Pancreas (tissue), 10 donors: ENCODE results near the gene TENT5C. TPM values are rescaled to one million over a fixed set of nuclear protein-coding genes. Genes with fewer than 3 reads are reported as not detected.

ENCODE experiments used
- ATAC-seq, 4 donors: fragments of 200-7000 bp; cut with Tn5 transposase; one replicate each; pipeline versions ENCODE4 v1.8.0 to v1.9.1; 2020; ENCODE audit warnings: mild to moderate bottlenecking in 4 of 4, moderate library complexity in 4 of 4
- DNase-seq, 6 donors: peaks; one replicate each; pipeline ENCODE4 v3.0.0-alpha.2; 2020
- FAIRE-seq: peaks from 2 replicates; lab custom pipeline; 2012; peaks lifted over from hg19 to GRCh38; lab: Jason Lieb, UNC
- H3K27ac ChIP-seq, 4 donors: fragments of 200-600 bp; sonication (generic); 1 replicate in 3 of 4; 2 replicates in 1 of 4; pipeline versions ENCODE4 v1.5.0 to v1.8.0; 2020
- H3K27me3 ChIP-seq, 4 donors: fragments of 200-600 bp; one replicate each; pipeline ENCODE4 v1.8.0; 2021
- H3K36me3 ChIP-seq, 3 donors: fragments of 200-600 bp; sonication (generic) in 1 of 3; one replicate each; pipeline versions ENCODE4 v1.5.0 to v1.8.0; 2020 to 2021
- H3K4me1 ChIP-seq, 3 donors: fragments of 200-600 bp; one replicate each; pipeline ENCODE4 v1.8.0; 2021
- H3K4me3 ChIP-seq, 4 donors: fragments of 200-600 bp; sonication (generic) in 2 of 4; one replicate each; pipeline versions ENCODE4 v1.5.0 to v1.8.0; 2020 to 2021
- H3K9me3 ChIP-seq, 4 donors: fragments of 200-600 bp; one replicate each; pipeline ENCODE4 v1.8.0; 2021
- WGBS, 2 donors: extraction: QIAGEN DNeasy Blood & Tissue Kit; methylation state at CpG; one replicate each; pipeline ENCODE4 v1.1.7; 2013; 5-methylcytosine and 5-hydroxymethylcytosine counted together
- intact Hi-C, 3 donors: fragments of 100-400 bp; cut with DNase I; formaldehyde crosslinking; loops; one replicate each; pipeline versions ENCODE4 v1.11.1 to v1.14.2; 2022
- polyA plus RNA-seq, 2 donors: library from polyadenylated mRNA; stranded (reverse); fragments of 200-250 nt; gene quantifications; one replicate each; pipeline ENCODE4 v1.2.3, GENCODE V29; 2013
- total RNA-seq, 6 donors: library from RNA; stranded (reverse); fragmentation: NEBNext Ultra II Directional in 4 of 6; extraction: Animal tissue kit (Norgen Biotek cat#: 25700) in 4 of 6; gene quantifications; one replicate each; pipeline versions ENCODE4 v1.2.1 to v1.2.4, GENCODE V29; 2021 to 2023
- TF ChIP-seq, protein P1 (sequence below), 4 donors: fragments of 200-600 bp; sonication (generic) in 3 of 4; IDR thresholded peaks; one replicate each; pipeline versions ENCODE4 v1.5.0 to v1.8.0; 2021; ENCODE audit warnings: antibody characterized with exemption in 4 of 4
- donor health status: healthy with polysubstance abuse.
- donor health status: DM: no; HTN: no; CAD: no; lungs with moderate emphysema.
- donor health status: DM: no; HTN: no; CAD: no.
- donor health status: control.
- donor health status: control.
- donor health status: Bipolar disorder and iron deficiency.
- donor health status: DM: yes; HTN: yes; CAD: no.
- donor health status: DM: no; HTN: no; CAD: no.
- donor health status: DM: no; HTN: no; CAD: no.
- donor health status: DM: yes; HTN: yes; CAD: no.

TENT5C gene
- total and polyA plus RNA-seq, 8 donors = 6.7 to 68.1 (median 31.5) TPM

DNA sequence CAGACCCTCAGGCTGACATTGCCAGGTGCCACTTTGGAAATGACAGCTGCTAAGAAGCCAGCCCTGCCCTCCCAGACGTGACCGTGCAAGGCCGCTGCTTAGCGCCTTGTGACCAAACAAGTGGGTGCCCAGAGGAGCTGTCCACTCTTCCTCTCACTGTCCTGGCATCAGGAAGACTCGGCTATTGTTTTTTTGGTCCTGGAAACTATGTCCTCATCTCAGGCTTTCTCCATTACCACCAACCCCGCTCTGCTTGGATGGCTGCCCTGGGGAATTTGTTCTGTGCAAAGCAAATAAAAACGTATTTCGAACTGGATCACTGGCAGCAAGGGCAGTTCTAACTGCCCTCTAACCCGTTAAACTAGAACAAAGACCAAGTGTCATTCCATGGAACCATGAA lies 13.7 kb upstream of the TENT5C start:
- no peak for FAIRE-seq
- TF ChIP-seq, protein P1, sequence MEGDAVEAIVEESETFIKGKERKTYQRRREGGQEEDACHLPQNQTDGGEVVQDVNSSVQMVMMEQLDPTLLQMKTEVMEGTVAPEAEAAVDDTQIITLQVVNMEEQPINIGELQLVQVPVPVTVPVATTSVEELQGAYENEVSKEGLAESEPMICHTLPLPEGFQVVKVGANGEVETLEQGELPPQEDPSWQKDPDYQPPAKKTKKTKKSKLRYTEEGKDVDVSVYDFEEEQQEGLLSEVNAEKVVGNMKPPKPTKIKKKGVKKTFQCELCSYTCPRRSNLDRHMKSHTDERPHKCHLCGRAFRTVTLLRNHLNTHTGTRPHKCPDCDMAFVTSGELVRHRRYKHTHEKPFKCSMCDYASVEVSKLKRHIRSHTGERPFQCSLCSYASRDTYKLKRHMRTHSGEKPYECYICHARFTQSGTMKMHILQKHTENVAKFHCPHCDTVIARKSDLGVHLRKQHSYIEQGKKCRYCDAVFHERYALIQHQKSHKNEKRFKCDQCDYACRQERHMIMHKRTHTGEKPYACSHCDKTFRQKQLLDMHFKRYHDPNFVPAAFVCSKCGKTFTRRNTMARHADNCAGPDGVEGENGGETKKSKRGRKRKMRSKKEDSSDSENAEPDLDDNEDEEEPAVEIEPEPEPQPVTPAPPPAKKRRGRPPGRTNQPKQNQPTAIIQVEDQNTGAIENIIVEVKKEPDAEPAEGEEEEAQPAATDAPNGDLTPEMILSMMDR (IDR thresholded peaks at IDR 0.05) = no peak
- 22 to 27% methylated on average over 9 of the region's 9 CpGs for WGBS, 2 donors
- Histone ChIP-seq H3K4me1 (peaks cover 36 to 40% (median 38%) of the 10 kb centered on the region in 3 donors), H3K27ac (peak overlapping the region; percentile 65 to 82 (median 68)), H3K27me3 (no peaks in the 10 kb centered on the region), H3K36me3 (no peaks in the 10 kb centered on the region), H3K9me3 (no peaks in the 10 kb centered on the region), H3K4me3 (no peak overlapping the region)
- ATAC-seq = peak; percentile 23 to 51 (median 44)
- intact Hi-C loops = loop anchor here in 1 of 3 donors (10.0 kb wide), 1 partner anchor 57 kb away; no protein-coding TSS in a partner anchor
- peak in 4 of 6 donors; percentile 62 to 77 (median 70) for DNase-seq

- H3K27me3 ChIP-seq = no peaks in the 10 kb centered on the region
- H3K4me3 ChIP-seq = no peak overlapping the region
- TF ChIP-seq, protein P1 (IDR thresholded peaks at IDR 0.05) = no peak
- intact Hi-C loops = loop anchor here in 1 of 3 donors (10.0 kb wide), 1 partner anchor 60 kb away; no protein-coding TSS in a partner anchor
- DNase-seq = peak in 2 of 6 donors; percentile 2 to 48
- peaks cover 26 to 32% (median 28%) of the 10 kb centered on the region in 3 donors for H3K4me1 ChIP-seq
- no peak overlapping the region for H3K27ac ChIP-seq
- ATAC-seq = no peak
- no peak for FAIRE-seq
- WGBS, 2 donors = 75 to 78% methylated on average over 8 of the region's 8 CpGs
- H3K9me3 ChIP-seq = no peaks in the 10 kb centered on the region
- no peaks in the 10 kb centered on the region for H3K36me3 ChIP-seq
These were observed 11.4 kb upstream of the TENT5C start for GRCh38 chr1:117594261-117594990.

DNA sequence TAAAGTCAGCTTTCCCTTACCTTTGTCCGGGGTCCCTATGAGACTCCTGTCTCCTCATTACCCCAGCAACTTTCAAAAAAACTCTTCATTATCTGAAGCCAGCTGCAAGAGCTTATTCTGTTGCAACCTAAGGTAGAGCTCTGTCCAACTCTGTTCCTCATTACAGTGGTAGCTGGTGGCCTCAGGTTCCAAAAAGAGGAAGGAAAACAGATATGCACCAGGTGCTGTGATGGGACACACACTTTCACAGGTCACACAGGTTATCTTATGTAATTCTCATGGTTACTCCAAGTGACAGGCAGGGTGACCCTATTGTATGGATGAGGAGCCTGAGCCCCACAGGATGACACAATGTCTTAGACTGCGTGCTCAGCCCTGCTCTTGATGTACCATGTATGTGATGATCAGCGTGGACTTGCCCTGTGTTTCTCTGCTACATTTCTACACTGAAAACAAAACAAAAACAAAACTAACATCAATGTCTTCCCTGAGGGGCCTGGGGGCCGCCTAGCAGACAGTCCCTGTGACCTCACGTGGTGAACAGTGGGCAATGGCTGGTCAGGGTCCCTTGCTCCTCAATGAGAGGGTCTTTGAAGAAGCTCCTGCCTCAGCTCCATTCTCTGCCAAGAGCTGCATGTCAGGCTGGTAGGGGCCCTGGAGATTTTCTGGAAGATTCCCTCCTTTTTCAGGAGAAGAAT lies 9.7 kb upstream of the TENT5C start:
- no peak for FAIRE-seq
- H3K27me3 ChIP-seq = no peaks in the 10 kb centered on the region
- H3K4me1 ChIP-seq = peaks cover 9 to 16% (median 15%) of the 10 kb centered on the region in 3 donors
- WGBS, 2 donors = 71 to 86% methylated on average over 5 of the region's 5 CpGs
- DNase-seq = peak in 2 of 6 donors; percentile 1 to 32
- no peak overlapping the region for H3K4me3 ChIP-seq
- no peaks in the 10 kb centered on the region for H3K9me3 ChIP-seq
- intact Hi-C loops = loop anchor here in 1 of 3 donors (10.0 kb wide), 1 partner anchor 61 kb away; no protein-coding TSS in a partner anchor
- no peaks in the 10 kb centered on the region for H3K36me3 ChIP-seq
- no peak overlapping the region for H3K27ac ChIP-seq
- no peak for ATAC-seq
- TF ChIP-seq, protein P1 (IDR thresholded peaks at IDR 0.05) = no peak

DNA sequence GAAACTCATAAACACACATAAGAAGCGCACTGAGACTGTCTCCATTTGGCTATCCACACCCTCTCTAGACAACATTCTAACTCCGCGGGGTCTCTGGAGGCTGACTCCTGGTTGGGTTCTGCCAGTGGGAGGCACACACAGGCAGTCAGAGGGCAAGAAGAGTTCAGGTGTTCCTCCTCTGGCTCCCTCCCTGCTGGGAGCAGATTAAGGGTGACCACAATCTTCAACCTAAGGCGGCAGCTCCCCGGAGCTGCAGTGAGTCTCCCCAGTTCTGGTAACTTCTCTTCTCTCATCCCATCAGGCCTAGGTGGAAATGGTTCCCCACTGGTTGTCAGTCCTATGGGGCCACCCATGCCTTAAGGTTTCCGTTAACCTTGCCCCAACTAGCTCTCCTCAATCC lies 7.4 kb upstream of the TENT5C start:
- H3K4me3 ChIP-seq = no peak overlapping the region
- DNase-seq = peak in 1 of 6 donors; percentile 0

More for the DNA sequence above, 7.4 kb upstream of the TENT5C start:
- Histone ChIP-seq H3K4me1 (no peaks in the 10 kb centered on the region), H3K27ac (no peak overlapping the region), H3K36me3 (no peaks in the 10 kb centered on the region), H3K9me3 (no peaks in the 10 kb centered on the region), H3K27me3 (no peaks in the 10 kb centered on the region)
- no peak for ATAC-seq
- no peak for FAIRE-seq
- TF ChIP-seq, protein P1 (IDR thresholded peaks at IDR 0.05) = no peak
- 79 to 88% methylated on average over 6 of the region's 6 CpGs for WGBS, 2 donors
- intact Hi-C loops = loop anchor here in 1 of 3 donors (10.0 kb wide), 1 partner anchor 64 kb away; no protein-coding TSS in a partner anchor
